CD4-positive, alpha-beta T cell treated with Interleukin-2 at 100 ng/mL for 4 hours (primary cell): ENCODE measurements around the gene PCYT1A.
"Not testable (repeated sequence)": the region's sequence is repeated elsewhere in the genome, so short reads cannot be mapped to it uniquely, and the experiment has no call there.

ENCODE experiments used
- DNase-seq: peaks from one replicate; pipeline ENCODE4 v3.0.0-alpha.2; 2020; ENCODE audit warnings: low spot score

Gene PCYT1A

DNA sequence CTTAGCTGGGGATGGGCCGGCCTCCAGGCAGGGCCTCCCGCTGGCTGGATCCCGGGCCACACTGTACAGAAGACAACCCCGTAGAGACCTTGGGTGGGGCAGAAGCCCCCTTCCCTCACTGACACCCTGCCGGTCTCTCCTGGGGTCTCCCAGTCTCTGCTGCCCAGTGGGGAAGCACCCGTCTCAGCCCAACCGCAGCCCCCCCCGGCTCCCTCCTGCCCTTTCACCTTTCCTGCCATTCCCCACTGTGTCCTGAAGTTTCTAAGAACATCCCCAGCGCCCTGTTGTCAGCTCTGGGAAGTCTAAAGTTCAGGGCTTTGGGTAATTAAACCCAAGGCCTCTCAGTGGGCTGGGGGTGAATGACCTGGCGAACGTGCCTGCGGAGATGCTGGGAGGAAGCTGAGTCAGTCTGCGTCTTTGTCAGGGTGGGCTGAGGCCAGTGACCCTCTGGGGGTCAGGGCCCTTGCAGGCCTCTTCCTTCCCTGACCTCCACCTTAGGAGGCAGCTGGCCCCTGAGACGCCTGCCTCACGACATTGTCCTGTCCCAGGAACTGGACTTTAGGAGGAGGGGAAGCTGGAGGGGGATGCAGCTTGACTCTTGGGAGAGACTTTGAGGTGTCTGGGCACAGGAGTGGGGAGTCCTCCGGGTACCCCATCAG, 72.6 kb downstream of the PCYT1A start:
- DNase-seq: no peak

DNA sequence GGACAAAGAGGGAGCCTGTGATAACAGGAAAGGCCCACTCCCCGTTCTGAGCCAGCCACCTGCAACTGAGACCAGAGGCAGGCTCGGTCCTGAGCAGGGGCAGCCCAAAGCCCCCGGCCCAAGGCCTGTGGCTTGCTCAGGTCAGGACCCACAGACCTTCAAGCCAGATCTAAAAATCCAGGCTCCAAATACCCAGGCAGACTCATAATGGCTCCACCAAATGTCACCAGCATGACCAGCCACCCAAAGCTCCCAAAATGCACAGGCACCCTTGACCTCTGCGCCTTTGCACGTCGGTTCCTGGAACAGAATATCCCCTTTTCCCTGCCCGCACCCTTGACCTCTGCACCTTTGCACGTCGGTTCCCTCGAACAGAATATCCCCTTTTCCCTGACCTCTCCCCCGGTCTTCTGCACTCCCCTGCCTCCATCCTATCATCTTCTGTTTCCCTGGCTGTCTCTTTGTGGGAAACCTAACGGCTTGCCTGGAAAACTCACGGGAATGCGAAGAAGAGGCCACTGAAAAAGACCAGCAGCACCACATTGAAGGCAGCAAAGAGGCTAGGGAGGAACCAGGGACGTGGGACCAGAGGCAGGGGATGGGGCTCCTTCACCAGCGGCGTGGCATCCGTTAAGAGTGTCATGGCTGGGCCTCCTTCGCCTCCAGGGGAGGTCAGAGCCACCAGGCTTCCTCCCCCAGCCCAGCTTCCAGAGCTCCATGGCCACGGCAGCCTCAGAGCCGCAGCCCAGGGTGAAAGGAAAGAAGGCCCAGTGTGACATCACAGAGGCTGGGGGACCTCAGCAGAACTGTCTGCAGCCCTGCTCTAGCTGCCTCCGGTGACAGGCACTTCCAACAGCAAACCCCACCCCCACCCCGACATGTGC, 76.6 kb downstream of the PCYT1A start, which contains the start of gene ZDHHC19:
Gene ZDHHC19 (minus strand): TSS at position 728 of the 884 bp plus-strand sequence. CDS start 85 bp downstream, at position 643.
- no peak for DNase-seq

DNA sequence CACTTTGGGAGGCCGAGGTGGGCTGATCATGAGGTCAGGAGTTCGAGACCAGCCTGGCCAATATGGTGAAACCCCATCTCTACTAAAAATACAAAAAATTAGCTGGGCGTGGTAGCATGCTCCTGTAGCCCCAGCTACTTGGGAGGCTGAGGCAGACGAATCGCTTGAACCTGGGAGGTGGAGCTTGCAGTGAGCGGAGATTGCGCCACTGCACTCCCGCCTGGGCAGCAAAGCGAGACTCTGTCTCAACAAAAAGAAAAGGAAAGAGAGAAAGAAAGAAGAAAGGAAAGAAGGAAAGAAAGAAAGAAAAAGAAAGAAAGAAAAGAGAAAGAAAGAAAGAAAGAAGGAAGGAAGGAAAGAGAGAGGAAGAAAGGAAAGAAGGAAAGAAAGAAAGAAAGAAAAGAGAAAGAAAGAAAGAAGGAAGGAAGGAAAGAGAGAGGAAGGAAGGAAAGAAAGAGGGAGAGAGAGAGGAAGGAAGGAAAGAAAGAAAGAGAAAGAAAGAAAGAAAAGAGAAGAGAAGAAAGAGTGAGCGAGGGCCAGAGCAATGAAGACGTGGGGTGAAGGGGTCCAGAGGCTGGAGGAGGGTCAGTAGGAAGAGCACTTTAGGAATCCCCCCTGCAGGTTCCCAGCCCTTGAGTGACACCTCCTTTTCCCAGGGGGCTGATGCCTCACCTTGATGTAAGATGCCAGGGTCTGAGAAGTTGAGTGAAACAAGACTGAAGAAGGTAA, 77.4 kb downstream of the PCYT1A start:
- not testable (repeated sequence) for DNase-seq

DNA sequence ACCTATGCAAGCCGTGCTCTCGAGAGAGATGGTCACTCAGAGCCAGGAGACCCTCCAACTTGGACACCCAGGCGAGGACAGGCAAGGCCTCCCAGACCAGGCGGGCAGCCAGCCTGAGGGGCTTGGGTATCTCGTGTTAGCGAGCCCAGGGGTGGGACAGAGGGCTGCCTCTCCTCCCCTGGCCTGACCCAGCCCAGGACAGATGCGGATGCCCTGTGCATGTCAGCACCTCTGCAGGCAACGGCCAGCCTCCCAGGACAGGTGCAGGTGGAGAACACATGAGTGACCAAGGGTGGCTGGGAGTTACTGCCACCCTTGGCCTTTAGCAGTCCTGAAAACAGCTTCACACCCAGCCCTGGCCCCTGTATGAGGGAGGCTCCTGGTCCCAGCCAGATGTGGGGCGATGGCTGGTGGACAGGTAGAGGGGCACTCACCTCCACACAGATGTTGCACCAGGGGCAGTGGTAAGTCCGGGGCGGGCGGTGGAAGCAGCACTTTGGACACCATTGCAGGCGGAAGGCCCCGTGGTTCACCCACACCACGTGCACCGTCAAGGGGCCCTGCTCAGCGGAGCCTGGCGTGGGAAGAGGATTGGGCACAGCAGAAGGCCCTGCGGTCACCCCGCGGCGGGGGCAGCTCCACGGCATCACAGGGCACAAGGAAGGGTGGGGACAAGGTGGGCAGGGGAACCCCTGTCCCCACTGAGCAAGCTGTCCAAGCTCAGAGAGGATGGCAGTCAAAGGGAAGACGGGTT, 78.4 kb downstream of the PCYT1A start:
- no peak for DNase-seq

DNA sequence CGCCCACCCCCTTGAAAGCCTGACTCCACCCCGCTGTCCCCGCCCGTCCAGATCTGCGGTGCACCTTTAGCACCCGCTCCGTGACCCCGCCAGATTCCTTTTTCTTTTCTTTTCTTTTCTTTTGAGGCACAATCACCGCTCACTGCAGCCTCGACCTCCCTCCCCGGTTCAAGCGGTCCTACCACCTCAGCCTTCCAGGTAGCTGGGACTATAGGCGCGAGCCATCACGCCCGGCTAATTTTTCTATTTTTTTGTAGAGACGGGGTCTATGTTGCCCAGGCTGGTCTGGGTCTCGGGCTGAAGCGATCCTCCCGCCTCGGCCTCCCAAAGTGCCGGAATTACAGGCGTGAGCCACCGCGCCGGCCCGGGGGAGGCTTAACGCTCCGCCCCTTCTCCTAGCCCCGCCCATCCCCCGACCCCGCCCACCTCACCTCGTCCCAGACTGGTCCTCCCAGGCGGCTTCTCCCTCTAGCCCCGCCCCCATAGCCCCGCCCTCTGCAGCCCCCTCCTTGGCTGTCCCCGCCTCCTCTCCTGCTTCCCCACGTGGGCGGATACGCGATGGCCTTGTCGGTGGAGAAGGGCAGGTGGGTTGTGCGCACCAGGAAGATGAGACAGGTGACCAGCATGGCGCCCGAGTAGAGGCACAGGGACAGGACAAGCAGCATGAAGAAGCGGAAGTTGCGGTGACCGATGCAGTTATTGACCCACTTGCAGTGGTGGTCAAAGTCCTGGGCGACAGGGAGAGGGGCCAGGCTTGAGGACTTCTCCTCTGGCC, 79.5 kb downstream of the PCYT1A start:
- DNase-seq: peak; percentile 47

DNA sequence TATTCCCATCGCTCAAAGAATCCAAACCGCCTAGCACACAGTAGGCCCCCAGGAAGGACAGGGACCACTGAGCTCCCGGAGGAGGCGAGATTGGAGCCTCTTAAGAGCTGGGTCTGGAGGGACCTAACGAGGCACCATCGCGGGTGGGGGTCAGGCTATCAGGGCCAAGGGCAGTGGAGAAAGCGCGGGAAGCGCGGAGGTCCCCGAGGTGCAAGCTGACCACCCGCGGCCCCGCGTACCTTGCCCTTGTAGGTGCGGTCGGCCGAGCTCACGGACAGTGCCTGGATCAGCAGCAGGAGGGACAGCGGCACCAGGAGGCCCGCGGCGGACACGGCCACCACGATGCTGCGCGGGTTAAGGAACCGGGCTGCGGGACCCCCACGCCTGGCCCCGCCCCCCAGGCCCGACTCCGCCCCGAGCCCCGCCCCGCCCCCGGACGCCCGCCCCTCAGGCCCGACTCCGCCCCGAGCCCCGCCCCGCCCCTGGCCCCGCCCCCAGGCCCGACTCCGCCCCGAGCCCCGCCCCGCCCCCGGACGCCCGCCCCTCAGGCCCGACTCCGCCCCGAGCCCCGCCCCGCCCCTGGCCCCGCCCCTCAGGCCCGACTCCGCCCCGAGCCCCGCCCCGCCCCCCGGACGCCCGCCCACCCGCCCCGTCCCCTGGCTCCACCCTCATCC, 80.2 kb downstream of the PCYT1A start:
- DNase-seq: peak; percentile 15

DNA sequence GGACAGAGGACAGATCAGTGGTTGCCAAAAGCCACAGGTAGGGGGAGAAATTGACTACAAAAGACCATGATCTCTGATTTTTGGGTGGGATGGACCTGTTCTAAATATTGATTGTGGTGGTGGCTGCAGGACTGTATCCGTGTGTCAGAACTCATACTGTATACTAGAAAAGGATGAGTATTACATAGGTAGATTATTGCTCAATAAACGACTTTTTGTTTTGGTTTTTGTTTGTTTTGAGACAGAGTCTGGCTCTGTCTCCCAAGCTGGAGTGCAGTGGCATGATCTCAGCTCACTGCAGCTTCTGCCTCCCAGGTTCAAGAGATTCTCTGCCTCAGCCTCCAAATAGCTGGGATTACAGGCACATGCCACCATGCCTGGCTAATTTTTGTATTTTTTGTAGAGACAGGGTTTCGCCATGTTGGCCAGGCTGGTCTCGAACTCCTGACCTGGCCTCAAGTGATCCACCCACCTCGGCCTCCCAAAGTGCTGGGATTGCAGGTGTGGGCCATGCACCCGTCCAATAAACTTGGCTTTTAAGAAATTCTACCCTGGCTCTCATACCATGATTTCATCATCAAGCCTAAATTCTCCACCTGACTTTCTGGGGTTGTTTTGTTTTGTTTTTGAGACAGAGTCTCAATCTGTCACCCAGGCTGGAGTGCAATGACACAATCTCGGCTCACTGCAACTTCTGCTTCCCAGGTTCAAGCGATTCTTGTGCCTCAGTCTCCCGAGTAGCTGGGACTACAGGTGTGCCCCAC, 81.9 kb downstream of the PCYT1A start:
- DNase-seq: not testable (repeated sequence)

DNA sequence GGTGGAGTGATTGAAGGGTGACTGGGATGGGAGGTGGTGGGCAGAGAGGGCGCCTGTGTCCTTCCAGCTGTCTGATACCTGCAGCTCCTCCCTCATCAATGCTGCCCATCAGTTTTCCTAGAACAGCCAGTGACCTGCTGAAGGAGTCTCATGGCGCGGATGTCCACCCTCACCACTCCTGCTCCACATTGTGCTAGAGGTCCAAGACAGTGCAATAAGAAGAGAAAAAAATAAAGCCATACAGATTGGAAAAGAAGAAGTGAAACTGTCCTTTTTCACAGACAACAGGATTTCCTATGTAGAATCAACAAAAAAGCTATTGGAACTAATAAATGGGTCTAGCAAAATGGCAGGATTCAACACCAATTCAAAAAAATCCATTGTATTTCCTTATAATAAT, 83.7 kb downstream of the PCYT1A start:
- DNase-seq: no peak

DNA sequence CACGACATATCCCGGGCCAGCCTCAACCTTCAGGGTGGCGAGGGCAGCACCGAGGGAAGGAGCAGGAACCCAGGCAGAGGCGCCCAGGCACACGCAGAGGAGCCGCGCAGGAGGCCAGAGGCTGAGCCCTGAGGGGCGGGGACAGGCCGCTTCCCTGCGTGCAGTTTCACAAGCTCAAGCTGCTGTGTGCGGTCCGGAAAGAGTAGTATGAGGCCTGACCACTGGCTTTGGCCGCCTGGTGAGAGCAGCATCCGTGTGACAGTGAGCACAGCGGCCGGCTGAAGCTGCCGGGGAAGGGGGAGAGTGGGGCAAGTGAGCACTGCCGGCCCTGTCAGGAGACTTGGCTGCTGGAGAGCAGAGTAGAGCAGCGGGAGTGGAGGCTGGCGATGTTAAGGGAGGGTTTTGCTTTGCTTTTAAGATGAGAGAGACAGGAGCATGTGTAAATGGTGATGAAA, 85.0 kb downstream of the PCYT1A start:
- DNase-seq: no peak

DNA sequence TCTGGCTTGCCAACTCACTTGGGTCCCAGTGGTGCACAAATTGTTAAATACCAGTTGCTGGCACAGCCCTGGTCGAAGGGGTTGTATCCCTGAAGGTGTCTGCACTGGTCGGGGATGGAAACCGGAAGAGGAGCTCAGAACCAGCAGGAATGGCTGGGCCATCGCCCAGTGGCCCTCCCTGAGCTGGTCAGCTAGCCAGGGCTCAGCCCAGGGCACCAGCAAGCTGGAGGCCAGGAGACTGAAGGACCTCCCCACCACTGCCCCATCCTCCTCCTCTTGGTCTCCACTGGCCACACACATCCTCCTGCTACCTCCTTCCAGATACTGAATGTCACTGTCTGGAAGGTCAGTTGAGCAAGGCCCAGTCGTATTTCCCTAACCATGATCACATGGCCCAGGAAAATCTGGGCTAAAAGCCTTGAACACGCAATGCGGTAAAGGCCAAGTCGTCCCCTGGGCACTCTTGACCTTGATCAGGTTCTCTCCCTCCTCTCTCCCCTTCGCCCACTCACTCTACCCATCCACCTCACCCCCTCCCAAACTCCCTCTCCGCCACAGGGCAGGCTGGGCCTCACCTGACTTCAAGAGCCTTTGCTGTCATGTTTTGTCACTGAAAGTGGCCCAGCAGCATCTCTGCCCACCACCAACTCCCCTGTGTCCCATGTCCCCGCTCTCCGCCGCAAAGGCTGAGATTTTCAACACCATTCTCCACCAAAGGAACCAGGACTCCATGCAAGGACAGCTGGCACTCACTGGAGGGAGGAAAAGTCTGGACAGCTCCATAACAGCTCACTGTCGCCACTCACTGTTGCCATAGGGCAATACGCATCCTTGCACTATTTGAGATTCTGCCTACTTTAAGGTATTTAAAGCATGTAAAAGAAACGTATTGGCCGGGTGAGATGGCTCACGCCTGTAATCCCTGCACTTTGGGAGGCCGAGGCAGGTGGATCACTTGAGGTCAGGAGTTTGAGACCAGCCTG, 88.5 kb downstream of the PCYT1A start:
- DNase-seq: no peak

DNA sequence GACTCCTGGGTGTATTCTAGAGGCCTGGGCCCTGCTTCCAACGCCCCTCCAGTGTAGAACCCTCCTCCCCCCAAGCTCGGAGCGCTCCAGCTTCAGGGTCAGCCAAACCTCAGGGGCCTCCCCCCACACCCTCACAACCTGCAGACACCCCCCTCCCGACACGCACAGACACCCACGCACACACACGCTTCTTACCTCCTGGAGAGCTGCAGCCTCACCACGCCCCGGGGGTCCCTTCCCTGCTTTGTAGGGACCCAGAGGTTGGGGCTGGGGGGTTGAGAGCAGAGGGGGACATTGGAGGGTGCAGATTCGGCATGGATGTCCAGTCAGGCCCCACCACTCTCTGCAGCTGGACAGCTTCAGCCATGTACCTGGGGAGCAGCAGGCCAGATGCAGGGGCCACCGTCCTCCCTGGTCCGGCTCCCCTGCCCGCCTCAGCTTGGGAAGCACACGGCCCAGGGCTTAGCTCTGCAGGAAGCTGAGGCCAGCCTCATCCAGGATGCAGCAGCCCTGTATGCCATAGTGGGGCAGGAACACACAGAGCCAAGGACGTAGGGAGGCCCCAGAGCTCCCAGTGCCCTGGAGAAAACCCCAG, 89.3 kb downstream of the PCYT1A start:
- no peak for DNase-seq

DNA sequence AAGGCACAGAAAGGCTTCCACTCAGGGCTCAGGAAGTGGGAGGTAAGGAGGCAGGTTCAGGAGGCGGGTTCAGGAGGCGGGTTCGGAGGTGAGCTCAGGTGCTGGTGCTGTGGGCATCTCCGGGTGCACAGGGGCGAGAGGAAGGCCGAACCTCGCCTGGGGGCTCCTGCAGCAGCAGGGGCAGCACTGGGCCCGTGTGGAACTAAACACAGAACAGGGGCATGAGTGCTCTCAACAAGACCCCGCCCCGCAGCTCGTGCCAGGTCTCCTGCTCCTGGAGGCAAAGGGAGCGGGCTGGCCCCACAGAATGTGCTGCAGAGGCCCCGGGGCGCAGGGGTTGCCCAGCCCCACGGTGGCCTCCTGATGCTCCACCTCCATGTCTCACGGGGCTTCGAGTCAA, 90.0 kb downstream of the PCYT1A start:
- no peak for DNase-seq

DNA sequence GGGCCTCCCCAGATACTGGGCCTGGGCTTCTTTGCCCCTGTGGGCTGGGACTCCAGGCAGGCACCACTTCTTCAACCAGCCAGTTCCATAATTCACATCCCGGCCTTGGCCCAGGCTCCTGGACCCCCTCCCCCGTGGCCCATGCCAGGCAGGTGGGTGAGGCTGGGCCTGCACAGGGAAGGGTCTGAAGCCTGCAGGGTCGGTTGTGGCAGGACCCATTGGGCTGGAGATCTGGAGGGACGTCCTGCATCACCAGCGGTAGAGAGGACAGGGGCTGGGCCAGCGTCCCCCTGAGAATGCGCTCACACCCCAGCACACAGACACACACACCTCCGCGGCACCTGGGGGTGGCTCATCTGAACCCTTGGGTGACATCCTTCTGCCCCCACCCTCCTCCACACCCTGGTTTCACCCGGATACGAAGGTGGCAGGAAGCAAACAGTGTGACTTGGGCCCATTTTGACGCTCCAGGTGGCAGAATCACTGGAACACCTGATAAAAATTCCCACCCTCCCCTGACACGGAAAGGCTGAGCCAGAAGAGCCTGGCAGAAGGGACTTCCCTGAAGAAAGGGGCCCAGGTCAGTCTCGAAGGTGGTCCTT, 91.8 kb downstream of the PCYT1A start:
- DNase-seq: peak; percentile 35

DNA sequence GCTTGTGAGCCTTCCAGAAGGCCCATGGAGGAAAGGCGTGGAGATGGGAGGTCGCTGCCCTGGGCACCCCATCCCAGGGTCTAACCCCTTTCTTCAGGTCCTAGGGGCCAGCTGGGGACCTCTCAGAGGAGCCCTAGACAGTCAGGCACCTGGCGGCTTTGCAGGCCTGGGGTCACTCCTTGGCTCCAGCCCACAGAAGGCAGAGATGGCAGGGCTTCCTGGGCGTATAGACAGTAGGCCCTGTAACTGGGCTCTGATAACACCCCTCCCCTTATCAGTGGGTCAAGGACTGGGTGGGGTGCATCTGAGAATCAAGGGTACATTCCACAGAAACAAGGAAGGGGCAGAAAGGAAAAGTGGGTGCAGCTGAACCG, 93.0 kb downstream of the PCYT1A start:
- no peak for DNase-seq

DNA sequence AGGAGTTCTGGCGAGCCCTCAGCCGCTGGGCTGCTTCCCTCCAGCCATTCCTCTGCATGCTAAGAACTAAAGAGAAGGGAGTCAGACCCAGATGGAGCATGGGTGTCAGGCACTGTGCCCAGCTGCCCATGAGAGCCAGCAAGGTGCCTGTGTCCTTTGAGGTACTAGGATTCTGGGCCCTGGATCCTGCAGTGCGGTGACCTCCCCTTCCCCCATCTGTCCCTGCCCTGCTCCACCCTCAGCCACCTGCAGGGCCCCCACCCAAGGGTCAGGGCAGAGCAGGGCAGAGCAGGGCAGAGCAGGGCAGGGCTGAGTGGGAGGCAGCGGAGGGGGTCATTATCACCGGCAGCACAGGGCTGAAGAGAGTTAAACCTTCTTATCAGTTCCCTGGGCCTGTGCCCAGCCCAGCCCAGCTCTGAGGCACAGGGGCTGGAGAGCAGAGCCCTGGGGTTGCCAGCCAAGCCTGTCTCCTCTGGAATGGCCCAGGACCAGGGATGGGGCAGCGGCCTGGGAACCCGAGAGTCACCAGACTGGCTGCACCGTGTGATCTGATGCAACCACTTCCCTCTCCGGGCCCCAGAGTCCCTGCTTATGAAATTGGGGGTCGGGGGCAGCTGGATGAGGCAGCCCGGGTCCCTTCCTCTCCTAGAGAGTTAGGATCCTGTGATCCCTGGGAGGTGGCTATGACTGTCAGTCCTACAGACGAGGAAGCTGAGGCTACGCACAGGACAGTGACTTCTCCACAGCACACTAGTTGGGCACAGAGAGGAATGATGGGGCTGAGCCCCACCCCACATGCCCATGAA, 93.6 kb downstream of the PCYT1A start:
- DNase-seq: no peak

DNA sequence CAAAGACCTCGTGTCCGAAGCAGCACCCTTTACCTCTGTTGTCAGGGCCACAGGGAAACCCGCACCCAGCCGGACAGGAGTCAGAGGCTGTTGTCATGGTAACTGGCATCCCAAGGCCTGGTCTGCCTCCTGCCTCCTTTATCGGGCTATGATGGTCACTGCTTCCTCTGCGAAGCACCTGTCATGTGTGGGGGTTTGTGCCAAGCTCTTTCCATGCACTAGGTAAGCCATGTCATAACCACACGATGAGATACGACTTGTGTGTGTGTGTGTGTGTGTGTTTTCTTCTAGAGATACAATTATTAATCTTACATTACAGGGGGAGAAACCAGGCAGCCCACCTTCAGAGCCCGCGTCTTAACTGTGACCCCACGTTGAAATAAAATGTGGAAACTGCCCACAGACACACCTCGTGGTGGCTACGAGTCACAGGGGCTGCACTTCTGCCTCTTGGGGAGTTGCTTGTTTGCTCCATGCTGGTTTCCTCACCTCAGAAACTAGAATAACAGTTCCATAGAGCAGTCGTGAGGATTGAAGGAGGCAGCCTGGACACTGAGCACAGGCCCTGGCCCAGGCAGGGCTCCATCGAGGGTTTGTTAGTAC, 94.3 kb downstream of the PCYT1A start:
- DNase-seq: no peak
